ENCODE data around the gene PEDS1.

DNA sequence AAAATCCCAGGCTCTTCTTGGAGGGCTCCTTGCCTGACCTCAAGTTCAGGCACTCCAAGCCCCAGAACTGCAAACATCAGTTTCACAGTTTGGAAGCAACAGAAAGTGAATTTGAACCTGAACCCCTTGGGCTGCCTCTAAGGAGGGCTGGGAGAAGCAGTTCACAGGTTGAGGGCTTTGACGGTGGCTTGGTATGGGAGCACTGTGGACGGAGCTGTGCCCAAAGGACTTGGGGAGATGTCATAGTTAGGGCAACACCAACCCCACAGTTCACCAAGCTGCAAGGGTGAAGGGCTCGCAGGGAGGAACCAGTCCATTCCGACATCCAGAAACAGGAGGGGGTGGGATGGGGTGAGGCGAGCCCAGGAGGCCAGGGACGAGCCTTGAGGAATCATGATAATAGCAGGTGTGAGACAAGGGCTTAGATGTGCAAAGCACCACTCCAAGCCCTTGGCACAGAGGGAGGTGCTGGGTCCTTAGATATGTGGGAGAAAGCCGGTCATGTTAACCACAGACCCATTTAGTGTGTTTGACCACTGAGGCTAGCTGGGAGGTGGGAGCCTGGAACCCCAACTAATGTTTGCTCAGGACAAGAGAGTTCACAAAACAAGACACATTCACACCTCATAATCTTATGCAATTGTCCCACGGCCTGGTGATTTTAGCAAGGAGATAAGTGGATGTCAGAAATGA lies 41.5 kb upstream of the PEDS1 start:
- TF ChIP-seq, protein P1, sequence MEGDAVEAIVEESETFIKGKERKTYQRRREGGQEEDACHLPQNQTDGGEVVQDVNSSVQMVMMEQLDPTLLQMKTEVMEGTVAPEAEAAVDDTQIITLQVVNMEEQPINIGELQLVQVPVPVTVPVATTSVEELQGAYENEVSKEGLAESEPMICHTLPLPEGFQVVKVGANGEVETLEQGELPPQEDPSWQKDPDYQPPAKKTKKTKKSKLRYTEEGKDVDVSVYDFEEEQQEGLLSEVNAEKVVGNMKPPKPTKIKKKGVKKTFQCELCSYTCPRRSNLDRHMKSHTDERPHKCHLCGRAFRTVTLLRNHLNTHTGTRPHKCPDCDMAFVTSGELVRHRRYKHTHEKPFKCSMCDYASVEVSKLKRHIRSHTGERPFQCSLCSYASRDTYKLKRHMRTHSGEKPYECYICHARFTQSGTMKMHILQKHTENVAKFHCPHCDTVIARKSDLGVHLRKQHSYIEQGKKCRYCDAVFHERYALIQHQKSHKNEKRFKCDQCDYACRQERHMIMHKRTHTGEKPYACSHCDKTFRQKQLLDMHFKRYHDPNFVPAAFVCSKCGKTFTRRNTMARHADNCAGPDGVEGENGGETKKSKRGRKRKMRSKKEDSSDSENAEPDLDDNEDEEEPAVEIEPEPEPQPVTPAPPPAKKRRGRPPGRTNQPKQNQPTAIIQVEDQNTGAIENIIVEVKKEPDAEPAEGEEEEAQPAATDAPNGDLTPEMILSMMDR (conservative IDR thresholded peaks at IDR 0.05), result no peak
- no peak for TF ChIP-seq ZFX (IDR thresholded peaks at IDR 0.05)

Data from C4-2B (cell line).